ENCODE measurements around the gene SLC12A1.

SLC12A1 gene

GRCh38 chr15:48281674-48282073 is 75.6 kb downstream of the SLC12A1 start:
- H3K4me3 ChIP-seq: no peak overlapping the region
- peaks cover 0 to 37% (median 17%) of the 10 kb centered on the region in 4 donors for H3K4me1 ChIP-seq
- no peaks in the 10 kb centered on the region for H3K9me3 ChIP-seq
- no peak overlapping the region for H3K27ac ChIP-seq
- DNase-seq: no peak
- no peaks in the 10 kb centered on the region for H3K27me3 ChIP-seq
- no peaks in the 10 kb centered on the region for H3K36me3 ChIP-seq
- intact Hi-C loops (cut with DNase I; ENCODE audit: low total_unique reads): no loop called here
- no peak for TF ChIP-seq CTCF (IDR thresholded peaks at IDR 0.05)

GRCh38 chr15:48282216-48282615 is 76.1 kb downstream of the SLC12A1 start:
- Histone ChIP-seq H3K27ac (no peak overlapping the region), H3K4me3 (no peak overlapping the region), H3K27me3 (no peaks in the 10 kb centered on the region), H3K36me3 (no peaks in the 10 kb centered on the region), H3K9me3 (no peaks in the 10 kb centered on the region), H3K4me1 (peaks cover 0 to 43% (median 20%) of the 10 kb centered on the region in 4 donors)
- no peak for DNase-seq
- intact Hi-C loops (cut with DNase I; ENCODE audit: low total_unique reads): no loop called here
- TF ChIP-seq CTCF (IDR thresholded peaks at IDR 0.05): no peak

GRCh38 chr15:48283396-48284145 is 77.5 kb downstream of the SLC12A1 start:
- no peak for DNase-seq
- no peaks in the 10 kb centered on the region for H3K36me3 ChIP-seq
- no peaks in the 10 kb centered on the region for H3K27me3 ChIP-seq
- peaks cover 0 to 48% (median 20%) of the 10 kb centered on the region in 4 donors for H3K4me1 ChIP-seq
- no peak for TF ChIP-seq CTCF (IDR thresholded peaks at IDR 0.05)
- no peak overlapping the region for H3K4me3 ChIP-seq
- no peaks in the 10 kb centered on the region for H3K9me3 ChIP-seq
- intact Hi-C loops (cut with DNase I; ENCODE audit: low total_unique reads): no loop called here
- peak overlapping the region; percentile 42 to 74 for H3K27ac ChIP-seq

- Histone ChIP-seq H3K9me3 (no peaks in the 10 kb centered on the region), H3K36me3 (no peaks in the 10 kb centered on the region), H3K4me1 (peaks cover 0 to 48% (median 20%) of the 10 kb centered on the region in 4 donors), H3K4me3 (peak overlapping the region; percentile 20 to 26), H3K27me3 (no peaks in the 10 kb centered on the region), H3K27ac (peak overlapping the region; percentile 74 to 75)
- TF ChIP-seq CTCF (IDR thresholded peaks at IDR 0.05): peak; percentile 70 to 77
- peak; percentile 61 to 69 for DNase-seq
- intact Hi-C loops (cut with DNase I; ENCODE audit: low total_unique reads): no loop called here
Observed at GRCh38 chr15:48285329-48286214, 79.5 kb downstream of the SLC12A1 start.

- Histone ChIP-seq H3K9me3 (no peaks in the 10 kb centered on the region), H3K27ac (no peak overlapping the region), H3K4me1 (peaks cover 0 to 29% (median 9%) of the 10 kb centered on the region in 4 donors), H3K36me3 (no peaks in the 10 kb centered on the region), H3K4me3 (no peak overlapping the region), H3K27me3 (no peaks in the 10 kb centered on the region)
- DNase-seq: no peak
- intact Hi-C loops (cut with DNase I; ENCODE audit: low total_unique reads): no loop called here
- no peak for TF ChIP-seq CTCF (IDR thresholded peaks at IDR 0.05)
Observed at GRCh38 chr15:48289628-48290027, 83.5 kb downstream of the SLC12A1 start.

All from tibial artery (tissue), 4 donors.